ENCODE results near the gene MXRA7.

GRCh38 chr17:76733618-76733957, 22.8 kb upstream of the MXRA7 start:
- TF ChIP-seq, protein P1, sequence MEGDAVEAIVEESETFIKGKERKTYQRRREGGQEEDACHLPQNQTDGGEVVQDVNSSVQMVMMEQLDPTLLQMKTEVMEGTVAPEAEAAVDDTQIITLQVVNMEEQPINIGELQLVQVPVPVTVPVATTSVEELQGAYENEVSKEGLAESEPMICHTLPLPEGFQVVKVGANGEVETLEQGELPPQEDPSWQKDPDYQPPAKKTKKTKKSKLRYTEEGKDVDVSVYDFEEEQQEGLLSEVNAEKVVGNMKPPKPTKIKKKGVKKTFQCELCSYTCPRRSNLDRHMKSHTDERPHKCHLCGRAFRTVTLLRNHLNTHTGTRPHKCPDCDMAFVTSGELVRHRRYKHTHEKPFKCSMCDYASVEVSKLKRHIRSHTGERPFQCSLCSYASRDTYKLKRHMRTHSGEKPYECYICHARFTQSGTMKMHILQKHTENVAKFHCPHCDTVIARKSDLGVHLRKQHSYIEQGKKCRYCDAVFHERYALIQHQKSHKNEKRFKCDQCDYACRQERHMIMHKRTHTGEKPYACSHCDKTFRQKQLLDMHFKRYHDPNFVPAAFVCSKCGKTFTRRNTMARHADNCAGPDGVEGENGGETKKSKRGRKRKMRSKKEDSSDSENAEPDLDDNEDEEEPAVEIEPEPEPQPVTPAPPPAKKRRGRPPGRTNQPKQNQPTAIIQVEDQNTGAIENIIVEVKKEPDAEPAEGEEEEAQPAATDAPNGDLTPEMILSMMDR (conservative IDR thresholded peaks at IDR 0.05): no peak
- TF ChIP-seq ZFX (IDR thresholded peaks at IDR 0.05): no peak
